22Rv1 (cell line): Measurements from ENCODE around the gene ZDHHC3.
"Not testable (repeated sequence)": the region's sequence is repeated elsewhere in the genome, so short reads cannot be mapped to it uniquely, and the experiment has no call there.

Experiments
- H3K27ac ChIP-seq: fragments of 450-650 bp; 2 replicates; pipeline ENCODE4 v1.5.1; 2017
- ZFX ChIP-seq: fragments of 450-650 bp; IDR thresholded peaks from 2 replicates; pipeline ENCODE4 v1.6.1; 2017; ENCODE audit warnings: antibody characterized with exemption, borderline replicate concordance
- TF ChIP-seq, protein P1 (sequence below): fragments of 450-650 bp; IDR thresholded peaks from 2 replicates; pipeline ENCODE4 v1.5.1; 2017; ENCODE audit warnings: mild to moderate bottlenecking

Gene ZDHHC3

DNA sequence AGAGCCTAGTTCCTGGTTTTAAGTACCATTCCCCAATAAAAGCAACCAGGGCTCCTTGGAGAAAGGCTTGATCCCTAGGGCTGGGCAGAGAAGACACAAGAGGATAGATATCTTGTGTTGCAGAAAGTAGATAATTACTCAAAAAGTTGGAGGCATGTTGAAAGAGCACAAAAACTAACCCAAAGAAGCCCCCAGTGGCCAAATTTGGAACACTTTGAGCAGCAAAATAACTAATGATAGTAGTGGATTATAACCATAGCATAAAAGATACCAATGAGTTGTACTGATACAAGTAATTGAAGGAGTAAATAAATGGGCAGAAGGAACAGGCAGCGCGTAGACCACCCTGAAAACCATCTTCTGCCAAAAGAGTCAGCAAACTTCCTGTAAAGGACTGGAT, 12.1 kb upstream of the ZDHHC3 start:
- TF ChIP-seq, protein P1, sequence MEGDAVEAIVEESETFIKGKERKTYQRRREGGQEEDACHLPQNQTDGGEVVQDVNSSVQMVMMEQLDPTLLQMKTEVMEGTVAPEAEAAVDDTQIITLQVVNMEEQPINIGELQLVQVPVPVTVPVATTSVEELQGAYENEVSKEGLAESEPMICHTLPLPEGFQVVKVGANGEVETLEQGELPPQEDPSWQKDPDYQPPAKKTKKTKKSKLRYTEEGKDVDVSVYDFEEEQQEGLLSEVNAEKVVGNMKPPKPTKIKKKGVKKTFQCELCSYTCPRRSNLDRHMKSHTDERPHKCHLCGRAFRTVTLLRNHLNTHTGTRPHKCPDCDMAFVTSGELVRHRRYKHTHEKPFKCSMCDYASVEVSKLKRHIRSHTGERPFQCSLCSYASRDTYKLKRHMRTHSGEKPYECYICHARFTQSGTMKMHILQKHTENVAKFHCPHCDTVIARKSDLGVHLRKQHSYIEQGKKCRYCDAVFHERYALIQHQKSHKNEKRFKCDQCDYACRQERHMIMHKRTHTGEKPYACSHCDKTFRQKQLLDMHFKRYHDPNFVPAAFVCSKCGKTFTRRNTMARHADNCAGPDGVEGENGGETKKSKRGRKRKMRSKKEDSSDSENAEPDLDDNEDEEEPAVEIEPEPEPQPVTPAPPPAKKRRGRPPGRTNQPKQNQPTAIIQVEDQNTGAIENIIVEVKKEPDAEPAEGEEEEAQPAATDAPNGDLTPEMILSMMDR, result peak; percentile 53
- TF ChIP-seq ZFX, result no peak
- no peak overlapping the region for H3K27ac ChIP-seq

DNA sequence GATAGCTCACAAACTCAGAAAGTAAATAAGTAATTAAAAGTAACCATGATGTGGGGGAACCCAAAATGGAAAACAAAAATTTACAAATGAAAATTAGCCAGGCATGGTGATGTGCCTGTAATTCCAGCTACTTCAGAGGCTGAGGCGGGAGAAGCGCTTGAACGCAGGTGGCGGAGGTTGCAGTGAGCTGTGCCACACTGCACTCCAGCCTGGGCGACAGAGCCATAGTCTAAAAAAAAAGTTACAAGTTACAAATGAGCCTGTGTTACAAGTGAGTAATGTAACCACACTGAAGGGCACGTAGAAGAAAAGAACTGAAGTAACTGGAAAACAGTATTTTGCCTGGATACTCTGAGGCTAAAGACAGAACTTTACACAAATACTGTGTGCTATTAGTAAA, 11.4 kb upstream of the ZDHHC3 start:
- TF ChIP-seq, protein P1, result no peak
- no peak for TF ChIP-seq ZFX
- H3K27ac ChIP-seq, result no peak overlapping the region

GRCh38 chr3:44986330-44986729, 10.4 kb upstream of the ZDHHC3 start:
- not testable (repeated sequence) for H3K27ac ChIP-seq

DNA sequence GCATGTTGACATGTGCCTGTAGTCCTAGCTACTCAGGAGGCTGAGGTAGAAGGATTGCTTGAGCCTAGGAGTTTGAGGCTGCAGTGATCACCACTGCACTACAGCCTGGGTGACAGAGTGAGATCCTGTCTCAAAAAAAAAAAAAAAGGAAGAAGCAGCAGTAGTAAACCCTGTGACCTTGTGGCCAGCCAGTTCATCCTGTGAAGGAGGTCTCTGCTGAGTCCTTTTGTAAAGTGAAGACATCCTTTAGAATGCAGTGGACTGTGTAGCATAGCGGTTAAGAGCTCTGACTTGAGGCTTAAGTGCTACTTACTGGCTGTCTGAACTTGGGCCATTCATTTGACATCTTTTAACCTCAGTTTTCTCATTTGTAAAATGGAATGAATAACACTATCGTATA, 8.4 kb upstream of the ZDHHC3 start:
- H3K27ac ChIP-seq, result no peak overlapping the region
- TF ChIP-seq ZFX, result no peak
- TF ChIP-seq, protein P1, result no peak

- no peak overlapping the region for H3K27ac ChIP-seq
- no peak for TF ChIP-seq ZFX
These were observed 7.5 kb upstream of the ZDHHC3 start for GRCh38 chr3:44983484-44983941.

GRCh38 chr3:44982817-44983216, 6.8 kb upstream of the ZDHHC3 start:
- TF ChIP-seq ZFX, result no peak
- TF ChIP-seq, protein P1, result no peak
- no peak overlapping the region for H3K27ac ChIP-seq

GRCh38 chr3:44981751-44982150, 5.8 kb upstream of the ZDHHC3 start:
- no peak overlapping the region for H3K27ac ChIP-seq
- TF ChIP-seq ZFX, result no peak
- TF ChIP-seq, protein P1, result no peak

DNA sequence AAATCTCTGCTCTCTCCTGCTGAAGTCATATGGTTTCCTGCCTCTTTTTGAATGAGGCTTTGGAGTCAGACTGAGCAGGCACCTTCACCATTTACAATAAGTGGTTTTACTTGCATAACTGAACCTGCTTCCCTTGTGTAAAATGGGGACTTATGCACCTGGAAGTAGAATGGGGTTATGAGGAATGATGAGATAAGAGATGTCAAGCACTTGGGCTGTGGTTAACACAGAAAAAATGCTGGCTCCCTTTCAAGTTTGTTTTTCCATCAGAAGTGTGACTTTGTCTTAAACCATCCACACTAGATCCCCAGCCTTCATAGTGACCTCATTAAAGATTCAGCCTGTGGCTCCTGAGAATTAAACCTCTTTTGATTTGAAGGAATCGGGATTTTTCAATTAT, 5.2 kb upstream of the ZDHHC3 start:
- H3K27ac ChIP-seq, result no peak overlapping the region
- TF ChIP-seq, protein P1, result no peak
- TF ChIP-seq ZFX, result no peak
